ENCODE data around the gene VMP1. TPM values are rescaled to one million over a fixed set of nuclear protein-coding genes. Genes with fewer than 3 reads are reported as not detected.

The VMP1 gene
- total RNA-seq, 2 experiments from 2014 or later = 73.6 to 81.1 TPM

- Histone ChIP-seq H3K36me3 (ENCODE audit: insufficient read depth, low read length) (peaks cover 10% of the 10 kb centered on the region), H3K9me3 (ENCODE audit: control insufficient read depth in 1 of 2, insufficient read depth in 1 of 2, low read length in 2 of 2) (no peaks in the 10 kb centered on the region), H3K4me3 (ENCODE audit: low read length) (no peak overlapping the region), H3K27me3 (ENCODE audit: control insufficient read depth in 1 of 2, insufficient read depth in 2 of 2, low read length in 2 of 2) (no peaks in the 10 kb centered on the region), H3K4me1 (ENCODE audit: insufficient read depth, low read length) (peaks cover 9% of the 10 kb centered on the region), H3K27ac (ENCODE audit: low read depth in 1 of 2, low read length in 2 of 2) (no peak overlapping the region)
- Mint-ChIP-seq H3K36me3 (ENCODE audit: low read depth) (peaks cover 30% of the 10 kb centered on the region), H3K9me3 (no peaks in the 10 kb centered on the region), H3K27ac (no peak overlapping the region), H3K27me3 (no peaks in the 10 kb centered on the region), H3K4me1 (ENCODE audit: low read depth) (peaks cover 24% of the 10 kb centered on the region), H3K4me3 (no peak overlapping the region)
- POLR2A ChIA-PET = no interaction called here
- no peak for TF ChIP-seq CTCF (IDR thresholded peaks at IDR 0.05)
- intact Hi-C loops (cut with DNase I, micrococcal nuclease) = no loop called here
- CTCF ChIA-PET = no interaction called here
- DNase-seq (no peak), ATAC-seq (ENCODE audit: poor library complexity) (no peak)
Observed at GRCh38 chr17:59730268-59730834, 22.9 kb downstream of the VMP1 start.

- peaks cover 6% of the 10 kb centered on the region for H3K4me1 Mint-ChIP-seq (ENCODE audit: low read depth)
- H3K36me3 Mint-ChIP-seq (ENCODE audit: low read depth) = peaks cover 54% of the 10 kb centered on the region
- H3K4me3 ChIP-seq (ENCODE audit: low read length) = no peak overlapping the region
- H3K27ac Mint-ChIP-seq = no peak overlapping the region
- ChIA-PET CTCF (interaction anchor here (0.6 kb wide), 1 partner anchor 253 kb away, joined by 3 read pairs; no protein-coding TSS in a partner anchor), POLR2A (no interaction called here)
- no peak for DNase-seq
- no peak overlapping the region for H3K27ac ChIP-seq (ENCODE audit: low read depth in 1 of 2, low read length in 2 of 2)
- H3K4me3 Mint-ChIP-seq = no peak overlapping the region
- TF ChIP-seq CTCF (IDR thresholded peaks at IDR 0.05) = no peak
- intact Hi-C loops (cut with DNase I, micrococcal nuclease) = no loop called here
- no peak for ATAC-seq (ENCODE audit: poor library complexity)
- no peaks in the 10 kb centered on the region for H3K9me3 ChIP-seq (ENCODE audit: control insufficient read depth in 1 of 2, insufficient read depth in 1 of 2, low read length in 2 of 2)
- no peaks in the 10 kb centered on the region for H3K9me3 Mint-ChIP-seq
- H3K27me3 ChIP-seq (ENCODE audit: control insufficient read depth in 1 of 2, insufficient read depth in 2 of 2, low read length in 2 of 2) = no peaks in the 10 kb centered on the region
- H3K36me3 ChIP-seq (ENCODE audit: insufficient read depth, low read length) = peaks cover 31% of the 10 kb centered on the region
- no peaks in the 10 kb centered on the region for H3K27me3 Mint-ChIP-seq
- peaks cover 9% of the 10 kb centered on the region for H3K4me1 ChIP-seq (ENCODE audit: insufficient read depth, low read length)
Observed at GRCh38 chr17:59733697-59734096, 26.2 kb downstream of the VMP1 start.

GRCh38 chr17:59734226-59734625, 26.8 kb downstream of the VMP1 start:
- Histone ChIP-seq H3K9me3 (ENCODE audit: control insufficient read depth in 1 of 2, insufficient read depth in 1 of 2, low read length in 2 of 2) (no peaks in the 10 kb centered on the region), H3K4me3 (ENCODE audit: low read length) (no peak overlapping the region), H3K27me3 (ENCODE audit: control insufficient read depth in 1 of 2, insufficient read depth in 2 of 2, low read length in 2 of 2) (no peaks in the 10 kb centered on the region), H3K4me1 (ENCODE audit: insufficient read depth, low read length) (peaks cover 9% of the 10 kb centered on the region), H3K36me3 (ENCODE audit: insufficient read depth, low read length) (peaks cover 31% of the 10 kb centered on the region), H3K27ac (ENCODE audit: low read depth in 1 of 2, low read length in 2 of 2) (no peak overlapping the region)
- Mint-ChIP-seq H3K27ac (no peak overlapping the region), H3K27me3 (no peaks in the 10 kb centered on the region), H3K36me3 (ENCODE audit: low read depth) (peaks cover 59% of the 10 kb centered on the region), H3K9me3 (no peaks in the 10 kb centered on the region), H3K4me3 (no peak overlapping the region), H3K4me1 (ENCODE audit: low read depth) (peaks cover 4% of the 10 kb centered on the region)
- CTCF ChIA-PET = no interaction called here
- ATAC-seq (ENCODE audit: poor library complexity) (no peak), DNase-seq (no peak)
- POLR2A ChIA-PET = no interaction called here
- TF ChIP-seq CTCF (IDR thresholded peaks at IDR 0.05) = no peak
- intact Hi-C loops (cut with DNase I, micrococcal nuclease) = no loop called here
